Stimulated activated naive CD4-positive, alpha-beta T cell treated with Interleukin-2 at 50 U/mL for 16 hours (primary cell): Measurements from ENCODE around the gene GPR161.

Source experiments
- DNase-seq: peaks from one replicate; lab custom pipeline; 2025; lab: John Stamatoyannopoulos, UW

Gene GPR161

GRCh38 chr1:168146626-168147025, 9.9 kb upstream of the GPR161 start:
- DNase-seq: no peak

- no peak for DNase-seq
Observed at GRCh38 chr1:168146160-168146539, 9.4 kb upstream of the GPR161 start.

GRCh38 chr1:168145184-168146159, 8.7 kb upstream of the GPR161 start:
- DNase-seq: peak; percentile 82

GRCh38 chr1:168141871-168142385, 5.2 kb upstream of the GPR161 start:
- no peak for DNase-seq

- no peak for DNase-seq
Observed at GRCh38 chr1:168139070-168139469, 2.3 kb upstream of the GPR161 start.

GRCh38 chr1:168138134-168138533, 1.4 kb upstream of the GPR161 start:
- no peak for DNase-seq

- no peak for DNase-seq
Observed at GRCh38 chr1:168137515-168137821, 738 bp upstream of the GPR161 start.

GRCh38 chr1:168135921-168136708, 615 bp downstream of the GPR161 start:
- no peak for DNase-seq

- no peak for DNase-seq
Observed at GRCh38 chr1:168135116-168135920, 1.4 kb downstream of the GPR161 start.

- no peak for DNase-seq
Observed at GRCh38 chr1:168134642-168135041, 2.1 kb downstream of the GPR161 start.

- DNase-seq: no peak
Observed at GRCh38 chr1:168134132-168134531, 2.6 kb downstream of the GPR161 start.

- no peak for DNase-seq
Observed at GRCh38 chr1:168129933-168130332, 6.8 kb downstream of the GPR161 start.

- no peak for DNase-seq
Observed at GRCh38 chr1:168127503-168127902, 9.2 kb downstream of the GPR161 start.

GRCh38 chr1:168125051-168125450, 11.7 kb downstream of the GPR161 start:
- no peak for DNase-seq

- no peak for DNase-seq
Observed at GRCh38 chr1:168121401-168122011, 15.2 kb downstream of the GPR161 start.

GRCh38 chr1:168119750-168120149, 17.0 kb downstream of the GPR161 start:
- no peak for DNase-seq

- no peak for DNase-seq
Observed at GRCh38 chr1:168116327-168116799, 20.4 kb downstream of the GPR161 start.

GRCh38 chr1:168114845-168115244, 21.9 kb downstream of the GPR161 start:
- DNase-seq: no peak

GRCh38 chr1:168112673-168113305, 23.9 kb downstream of the GPR161 start:
- peak; percentile 8 for DNase-seq

- no peak for DNase-seq
Observed at GRCh38 chr1:168110896-168111545, 25.7 kb downstream of the GPR161 start.
